Measurements from ENCODE around the gene ZNF157.
"Not testable (repeated sequence)": the region's sequence is repeated elsewhere in the genome, so short reads cannot be mapped to it uniquely, and the experiment has no call there.

Gene ZNF157

GRCh38 chrX:47370278-47370677 is at the start of gene ZNF157:
Gene ZNF157, plus strand, starts transcription at chrX:47370578. Its CDS starts 91 bp downstream, at chrX:47370669.
- no peak for DNase-seq

- DNase-seq: no peak
Observed at GRCh38 chrX:47321386-47321785, 49.0 kb upstream of the ZNF157 start.

- DNase-seq: no peak
Observed at GRCh38 chrX:47321823-47322371, 48.5 kb upstream of the ZNF157 start.

DNA sequence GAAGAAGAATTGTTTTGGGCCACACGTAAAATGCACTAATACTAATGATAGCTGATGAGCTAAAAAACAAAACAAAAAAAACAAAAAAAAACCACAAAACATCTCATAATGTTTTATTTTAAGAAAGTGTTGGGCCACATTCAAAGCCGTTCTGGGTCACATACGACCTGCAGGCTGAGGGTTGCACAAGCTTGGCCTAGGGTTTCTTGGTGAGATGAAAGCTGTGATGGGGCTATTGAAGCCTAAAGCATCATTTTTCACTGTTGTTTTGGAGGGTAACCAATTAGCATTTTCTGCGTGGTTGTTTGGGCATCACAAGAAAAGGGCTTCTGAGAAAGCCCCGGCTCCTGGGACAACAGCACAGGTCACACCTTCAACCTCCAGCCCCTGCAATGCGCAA is 42.5 kb upstream of the ZNF157 start:
- DNase-seq: no peak

GRCh38 chrX:47332729-47333128 is 37.6 kb upstream of the ZNF157 start:
- not testable (repeated sequence) for DNase-seq

DNA sequence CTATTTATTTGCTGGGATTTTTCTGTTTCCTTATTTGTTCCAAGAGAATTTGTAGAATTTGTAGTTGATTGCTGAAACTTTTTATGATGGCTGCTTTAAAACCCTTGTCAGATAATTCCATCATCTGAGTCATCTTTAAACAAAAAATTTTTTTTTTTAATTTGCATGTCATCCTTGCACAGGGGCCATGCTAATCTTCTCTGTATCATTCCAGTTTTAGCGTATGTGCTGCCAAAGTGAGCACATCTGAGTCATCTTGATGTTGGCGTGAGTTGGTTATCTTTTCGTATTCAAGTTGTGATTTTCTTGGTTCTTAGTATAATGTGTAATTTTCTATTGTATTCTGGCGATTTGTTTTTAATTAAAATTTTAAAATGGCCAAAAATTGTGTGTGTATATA is 18.7 kb upstream of the ZNF157 start:
- no peak for DNase-seq

GRCh38 chrX:47358387-47359065 is 11.9 kb upstream of the ZNF157 start:
- no peak for DNase-seq

GRCh38 chrX:47360423-47361179 is 9.8 kb upstream of the ZNF157 start:
- no peak for DNase-seq

DNA sequence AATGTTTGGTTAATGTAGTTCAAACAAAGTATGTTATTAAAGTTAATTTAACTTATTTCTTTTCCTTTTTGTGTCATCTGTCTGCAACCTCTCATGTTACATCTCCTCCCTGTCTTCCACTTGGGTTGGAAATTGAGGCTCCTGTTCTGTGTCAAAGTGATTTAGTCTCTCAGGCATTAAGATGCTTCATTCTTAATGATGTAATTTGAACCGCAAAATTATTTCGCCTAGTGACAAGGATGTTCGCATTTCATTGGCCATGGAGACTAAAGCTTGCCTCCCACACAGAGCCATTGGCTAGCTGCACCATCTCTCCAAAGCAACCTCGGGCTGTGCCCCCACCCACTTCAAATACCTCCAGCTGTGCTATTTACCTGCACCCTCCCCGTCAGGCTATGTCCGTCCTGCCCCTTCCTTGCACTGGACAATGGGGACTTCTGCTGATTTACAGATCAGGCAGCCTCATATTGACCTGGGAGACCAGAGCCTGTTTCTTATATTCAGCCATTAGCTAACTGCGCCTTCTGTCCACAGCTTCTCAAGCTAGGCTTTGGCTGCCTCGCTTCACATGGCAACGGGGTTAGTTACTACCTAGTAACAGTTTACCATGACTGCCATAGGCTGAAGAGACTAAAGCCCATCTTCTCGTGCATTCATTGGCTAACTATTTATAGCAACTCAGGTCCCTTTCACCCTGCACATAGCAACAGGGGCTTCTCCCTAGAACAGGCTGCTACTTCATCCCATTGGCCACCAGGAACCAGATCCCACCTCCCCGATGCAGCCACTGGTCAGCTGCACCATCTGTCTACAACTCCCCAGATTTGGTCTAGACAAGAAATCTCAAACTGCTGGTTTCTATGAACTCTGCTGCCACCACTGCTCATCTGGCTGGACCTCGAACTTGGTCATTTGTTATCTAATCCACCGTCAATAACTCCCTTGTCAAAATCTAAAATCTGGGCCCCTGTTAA is 8.6 kb upstream of the ZNF157 start:
- DNase-seq: peak; percentile 99

DNA sequence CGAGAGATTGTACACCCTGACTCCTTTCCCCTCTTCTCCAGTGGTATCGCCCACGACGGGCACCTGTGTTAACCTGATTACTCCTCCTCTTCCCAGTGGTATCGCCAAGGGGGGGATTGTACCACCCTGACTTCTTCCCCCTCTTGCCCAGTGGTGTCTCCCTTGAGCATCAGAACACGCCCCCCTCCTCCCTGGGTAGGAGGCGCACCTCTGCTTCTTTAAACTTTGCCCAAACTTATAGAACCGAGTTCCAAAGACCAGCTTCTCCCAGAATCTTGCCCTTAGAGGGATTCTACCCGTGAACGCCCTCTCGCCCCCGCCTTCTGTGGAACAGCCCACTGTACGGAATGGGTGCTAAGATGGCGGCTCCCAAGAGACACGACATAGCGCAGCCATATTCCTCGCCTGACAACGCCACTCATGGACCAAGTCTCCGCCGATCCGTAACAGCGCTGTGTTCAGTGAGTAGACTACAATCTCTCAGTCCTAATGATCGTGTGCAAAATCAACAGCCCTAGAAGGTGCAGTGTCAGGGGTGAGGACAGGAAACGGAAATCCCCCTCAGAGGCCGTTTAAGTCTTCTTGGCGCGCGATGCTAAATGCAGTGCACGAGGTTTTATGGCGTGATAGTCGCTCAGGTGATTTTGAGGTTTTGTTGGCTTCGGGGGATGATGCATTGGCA is 4.2 kb upstream of the ZNF157 start:
- peak; percentile 76 for DNase-seq

- no peak for DNase-seq
Observed at GRCh38 chrX:47373198-47373597, 2.8 kb downstream of the ZNF157 start.

DNA sequence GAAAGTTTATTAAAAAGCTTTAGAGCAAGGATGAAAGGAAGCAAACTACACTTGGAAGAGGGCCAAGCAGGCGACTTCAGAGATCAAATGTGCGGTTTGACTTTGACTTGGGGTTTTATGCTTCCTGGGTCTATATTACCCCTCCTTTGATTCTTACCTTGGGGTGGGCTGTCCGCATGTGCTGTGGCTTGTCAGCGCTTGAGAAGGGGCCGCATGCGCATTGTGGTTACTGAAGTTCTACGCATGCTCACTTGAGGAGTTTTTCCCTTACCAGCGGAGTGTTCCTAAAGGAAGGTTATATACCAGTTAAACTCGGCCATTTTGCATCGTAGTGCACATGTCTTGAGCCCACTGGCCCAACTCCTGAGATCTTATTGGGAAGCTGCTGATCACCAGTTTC is 9.9 kb downstream of the ZNF157 start:
- no peak for DNase-seq

GRCh38 chrX:47380837-47381236 is 10.5 kb downstream of the ZNF157 start:
- not testable (repeated sequence) for DNase-seq

DNA sequence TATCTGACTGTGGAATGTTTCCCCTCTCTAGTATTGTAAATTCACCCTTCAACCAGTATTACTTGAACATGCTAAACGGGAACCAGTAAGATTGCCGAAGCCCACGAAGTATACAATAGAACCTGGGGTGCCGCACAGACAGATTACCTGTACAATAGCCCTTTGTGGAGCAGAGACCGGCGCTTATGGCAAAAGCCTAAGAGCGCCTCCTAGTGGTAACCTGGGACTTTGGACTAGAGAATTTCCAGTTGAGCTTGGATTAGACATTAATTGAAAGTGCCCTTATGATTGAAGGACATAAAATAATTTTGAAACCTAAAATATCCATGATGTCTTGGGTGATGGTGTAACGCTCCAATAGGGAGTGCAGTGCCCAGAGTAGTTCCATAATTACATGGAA is 14.1 kb downstream of the ZNF157 start:
- DNase-seq: peak; percentile 43

DNA sequence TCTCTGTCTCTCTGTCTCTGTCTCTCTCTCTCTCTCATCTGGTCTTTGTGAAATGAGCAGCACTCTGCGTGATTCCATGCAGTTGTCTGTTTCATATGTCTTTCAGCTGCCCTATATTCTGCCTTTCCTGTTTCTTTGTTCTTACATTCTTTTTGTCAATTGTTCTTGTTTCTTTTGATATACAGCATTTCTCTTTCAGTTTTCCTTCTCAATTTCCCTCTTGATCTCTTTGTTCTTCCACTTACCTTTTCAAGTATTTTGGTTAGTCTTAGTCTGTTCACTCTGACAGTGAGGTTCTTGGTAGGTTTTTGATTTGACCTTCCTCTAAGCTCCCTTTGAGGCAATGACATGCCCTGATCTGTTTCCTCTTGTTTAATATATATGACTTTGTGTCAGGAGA is 20.4 kb downstream of the ZNF157 start:
- DNase-seq: no peak

DNA sequence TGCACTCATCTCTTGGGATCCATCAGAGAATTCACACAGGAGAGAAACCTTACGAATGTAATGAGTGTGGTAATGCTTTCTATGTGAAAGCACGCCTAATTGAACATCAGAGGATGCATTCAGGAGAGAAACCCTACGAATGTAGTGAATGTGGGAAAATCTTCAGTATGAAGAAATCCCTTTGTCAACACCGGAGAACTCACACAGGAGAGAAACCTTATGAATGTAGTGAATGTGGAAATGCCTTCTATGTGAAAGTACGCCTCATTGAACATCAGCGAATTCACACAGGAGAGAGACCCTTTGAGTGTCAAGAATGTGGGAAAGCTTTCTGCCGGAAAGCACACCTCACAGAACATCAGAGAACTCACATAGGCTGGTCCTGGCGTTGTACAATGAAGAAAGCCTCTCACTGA is 42.8 kb downstream of the ZNF157 start:
- no peak for DNase-seq

DNA sequence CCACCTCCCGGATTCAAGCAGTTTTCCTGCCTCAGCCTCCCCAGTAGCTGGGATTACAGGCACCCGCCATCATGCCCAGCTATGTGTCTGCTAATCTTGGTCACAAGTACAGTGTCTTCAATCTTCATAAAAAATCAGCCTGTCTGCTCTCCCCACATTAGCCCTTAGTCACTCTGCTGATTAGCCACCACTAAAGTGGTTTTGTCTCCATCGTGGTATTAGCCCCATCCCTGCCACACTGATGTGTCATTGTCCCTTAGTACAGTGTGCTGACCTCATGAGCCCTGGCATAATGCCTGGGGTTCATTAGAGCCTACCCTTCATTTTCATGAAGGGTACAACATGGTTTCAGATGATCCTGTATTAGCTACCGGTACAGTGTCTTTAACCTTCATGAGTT is 49.9 kb downstream of the ZNF157 start:
- no peak for DNase-seq

- no peak for DNase-seq
Observed at GRCh38 chrX:47420962-47421361, 50.6 kb downstream of the ZNF157 start.

DNA sequence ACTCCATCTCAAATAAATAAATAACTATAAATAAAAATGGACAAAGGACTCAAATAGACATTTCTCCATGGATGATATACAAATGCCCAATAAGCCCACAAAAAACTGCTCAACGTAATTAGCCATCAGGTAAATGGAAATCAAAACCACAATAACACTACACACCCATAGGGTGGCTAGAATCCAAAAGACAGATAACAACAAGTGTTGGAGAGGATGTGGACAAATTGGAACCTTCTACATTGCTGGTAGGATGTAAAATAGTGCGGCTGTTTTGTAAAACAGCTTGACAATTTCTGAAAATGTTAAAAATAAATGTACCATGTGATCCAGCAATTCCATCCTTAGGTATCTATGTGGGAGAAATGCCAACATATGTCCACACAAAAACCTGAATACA is 52.1 kb downstream of the ZNF157 start:
- no peak for DNase-seq

DNA sequence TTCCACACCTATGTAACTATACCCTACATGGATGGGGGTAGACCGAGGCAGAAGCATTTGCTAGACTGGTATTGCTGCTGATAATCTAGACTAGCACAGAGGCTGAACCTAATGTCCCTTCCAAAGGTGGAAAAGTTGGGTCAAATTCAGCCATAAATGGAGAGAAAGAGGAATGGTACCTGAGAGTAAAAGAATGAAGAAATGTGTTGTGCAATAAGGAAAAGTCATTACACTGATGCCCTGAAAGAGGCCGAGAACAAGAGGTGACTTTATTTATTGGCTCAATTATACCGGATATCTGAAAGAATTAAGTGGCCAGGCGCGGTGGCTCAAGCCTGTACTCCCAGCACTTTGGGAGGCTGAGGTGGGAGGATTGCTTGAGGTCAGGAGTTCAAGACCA is 60.5 kb downstream of the ZNF157 start:
- no peak for DNase-seq

DNA sequence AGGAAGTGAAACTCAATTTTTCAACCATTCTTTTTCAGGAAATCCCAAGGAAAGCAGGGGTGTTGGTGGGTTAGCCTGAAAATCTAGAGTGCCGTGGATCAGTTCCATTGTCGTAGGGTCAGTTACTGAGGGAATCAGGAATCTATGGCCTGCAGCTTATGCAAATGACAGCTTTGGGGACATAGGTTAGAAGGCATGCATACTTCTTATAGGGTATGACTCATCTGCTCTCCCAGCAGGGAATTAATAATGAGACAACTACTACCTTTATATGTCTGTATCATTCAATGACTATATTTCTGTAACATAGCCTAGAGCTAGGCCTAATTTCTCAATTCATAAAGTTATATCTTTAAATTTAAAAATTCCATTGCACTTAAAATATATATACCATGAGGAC is 76.1 kb downstream of the ZNF157 start:
- DNase-seq: no peak

- no peak for DNase-seq
Observed at GRCh38 chrX:47446971-47447370, 76.6 kb downstream of the ZNF157 start.
